Epithelial cell of proximal tubule (primary cell): ENCODE measurements around the gene IL17C. TPM values are rescaled to one million over a fixed set of nuclear protein-coding genes. Genes with fewer than 3 reads are reported as not detected.

ENCODE experiments used
- DNase-seq: peaks from one replicate; pipeline ENCODE4 v3.0.0-alpha.2; 2011; ENCODE audit warnings: low read depth
- H3K4me3 ChIP-seq: 2 replicates; pipeline ENCODE4 v1.5.1; 2011; ENCODE audit warnings: low read depth, mild to moderate bottlenecking, low read length
- total RNA-seq: library from RNA; depleted of rRNA; stranded (reverse); fragments of >200 nt; gene quantifications from 2 replicates; pipeline ENCODE4 v1.2.3, GENCODE V29; 2015
- TF ChIP-seq, protein P1 (sequence below): conservative IDR thresholded peaks from 2 replicates; pipeline ENCODE4 v1.5.1; 2012; ENCODE audit warnings: low read depth, mild to moderate bottlenecking, low read length

Gene IL17C
- total RNA-seq, 1 donor from 2014 or later: 0.17 TPM

DNA sequence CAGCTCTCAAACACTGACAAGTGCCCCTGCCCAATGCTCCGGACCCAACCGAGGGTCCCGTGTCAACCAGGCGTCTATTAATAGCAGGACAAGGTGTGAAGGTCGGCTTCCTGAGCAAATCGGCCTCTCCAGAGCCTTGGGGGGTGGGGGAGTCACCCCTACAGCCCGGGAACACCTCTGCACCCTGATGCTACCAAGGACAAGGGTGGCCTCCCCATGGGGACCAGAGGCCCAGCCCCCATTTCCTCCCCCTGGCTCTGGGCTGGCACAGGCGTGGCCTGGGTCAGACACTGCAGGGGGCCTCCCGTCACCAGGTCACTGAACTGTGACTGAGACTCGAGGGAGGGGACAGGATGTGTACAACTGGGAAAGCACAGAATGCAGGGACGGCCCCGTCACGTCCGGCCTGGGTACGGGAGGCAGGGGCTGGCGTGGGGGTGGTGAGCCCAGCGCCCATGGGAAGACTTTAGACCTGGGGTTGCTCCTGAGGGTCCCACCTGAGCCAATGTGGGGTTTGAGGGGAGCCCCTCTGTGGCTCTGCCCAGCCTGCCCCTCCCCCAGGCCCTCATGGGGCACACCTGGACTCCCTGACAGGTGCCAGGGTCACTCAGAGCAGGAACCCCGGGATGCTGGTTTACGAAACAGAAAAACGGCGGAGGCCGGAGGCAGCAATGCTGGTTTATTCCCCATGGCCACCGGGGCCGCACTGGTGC lies 13.1 kb downstream of the IL17C start:
- H3K4me3 ChIP-seq: peak overlapping the region; percentile 95
- DNase-seq: no peak
- TF ChIP-seq, protein P1, sequence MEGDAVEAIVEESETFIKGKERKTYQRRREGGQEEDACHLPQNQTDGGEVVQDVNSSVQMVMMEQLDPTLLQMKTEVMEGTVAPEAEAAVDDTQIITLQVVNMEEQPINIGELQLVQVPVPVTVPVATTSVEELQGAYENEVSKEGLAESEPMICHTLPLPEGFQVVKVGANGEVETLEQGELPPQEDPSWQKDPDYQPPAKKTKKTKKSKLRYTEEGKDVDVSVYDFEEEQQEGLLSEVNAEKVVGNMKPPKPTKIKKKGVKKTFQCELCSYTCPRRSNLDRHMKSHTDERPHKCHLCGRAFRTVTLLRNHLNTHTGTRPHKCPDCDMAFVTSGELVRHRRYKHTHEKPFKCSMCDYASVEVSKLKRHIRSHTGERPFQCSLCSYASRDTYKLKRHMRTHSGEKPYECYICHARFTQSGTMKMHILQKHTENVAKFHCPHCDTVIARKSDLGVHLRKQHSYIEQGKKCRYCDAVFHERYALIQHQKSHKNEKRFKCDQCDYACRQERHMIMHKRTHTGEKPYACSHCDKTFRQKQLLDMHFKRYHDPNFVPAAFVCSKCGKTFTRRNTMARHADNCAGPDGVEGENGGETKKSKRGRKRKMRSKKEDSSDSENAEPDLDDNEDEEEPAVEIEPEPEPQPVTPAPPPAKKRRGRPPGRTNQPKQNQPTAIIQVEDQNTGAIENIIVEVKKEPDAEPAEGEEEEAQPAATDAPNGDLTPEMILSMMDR: no peak

- TF ChIP-seq, protein P1: no peak
- no peak overlapping the region for H3K4me3 ChIP-seq
- DNase-seq: no peak
Measured at GRCh38 chr16:88651989-88652761, 13.8 kb downstream of the IL17C start.

DNA sequence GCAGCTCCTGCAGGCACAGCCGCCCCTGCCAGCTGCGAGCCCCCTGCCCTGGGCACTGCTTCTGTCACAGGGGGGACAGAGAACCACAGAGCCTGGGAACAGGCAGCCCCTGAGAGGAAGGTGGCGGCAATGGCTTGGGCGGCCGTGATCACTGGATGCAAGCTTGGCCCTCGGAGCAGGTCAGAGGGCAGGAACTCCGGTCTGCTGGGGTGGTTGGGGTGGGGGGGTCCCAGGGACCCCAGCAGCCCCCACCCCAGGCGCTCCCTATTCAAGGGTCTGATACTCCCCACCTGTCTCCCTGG lies 14.3 kb downstream of the IL17C start:
- H3K4me3 ChIP-seq: no peak overlapping the region
- TF ChIP-seq, protein P1: no peak
- DNase-seq: no peak

DNA sequence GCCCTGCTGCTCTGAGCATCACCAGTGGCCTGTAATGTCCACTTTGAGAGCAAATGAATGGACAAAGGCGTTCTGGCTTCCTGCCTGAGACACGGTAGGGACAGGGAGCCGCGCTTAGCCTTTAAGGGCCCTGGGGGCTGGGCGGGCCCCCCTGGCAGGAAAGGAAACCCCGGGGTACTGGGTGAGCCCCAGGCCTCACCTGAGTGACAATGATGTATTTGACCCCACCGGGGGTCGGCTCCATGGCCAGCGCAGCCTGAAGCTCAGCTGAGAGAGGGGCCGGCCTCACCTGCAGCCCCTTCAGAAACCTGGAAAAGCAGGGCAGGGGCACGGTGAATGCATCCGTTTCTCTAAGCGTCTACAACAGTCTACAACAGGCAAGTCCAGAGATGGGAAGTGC lies 14.7 kb downstream of the IL17C start:
- DNase-seq: no peak
- H3K4me3 ChIP-seq: no peak overlapping the region
- TF ChIP-seq, protein P1: no peak

DNA sequence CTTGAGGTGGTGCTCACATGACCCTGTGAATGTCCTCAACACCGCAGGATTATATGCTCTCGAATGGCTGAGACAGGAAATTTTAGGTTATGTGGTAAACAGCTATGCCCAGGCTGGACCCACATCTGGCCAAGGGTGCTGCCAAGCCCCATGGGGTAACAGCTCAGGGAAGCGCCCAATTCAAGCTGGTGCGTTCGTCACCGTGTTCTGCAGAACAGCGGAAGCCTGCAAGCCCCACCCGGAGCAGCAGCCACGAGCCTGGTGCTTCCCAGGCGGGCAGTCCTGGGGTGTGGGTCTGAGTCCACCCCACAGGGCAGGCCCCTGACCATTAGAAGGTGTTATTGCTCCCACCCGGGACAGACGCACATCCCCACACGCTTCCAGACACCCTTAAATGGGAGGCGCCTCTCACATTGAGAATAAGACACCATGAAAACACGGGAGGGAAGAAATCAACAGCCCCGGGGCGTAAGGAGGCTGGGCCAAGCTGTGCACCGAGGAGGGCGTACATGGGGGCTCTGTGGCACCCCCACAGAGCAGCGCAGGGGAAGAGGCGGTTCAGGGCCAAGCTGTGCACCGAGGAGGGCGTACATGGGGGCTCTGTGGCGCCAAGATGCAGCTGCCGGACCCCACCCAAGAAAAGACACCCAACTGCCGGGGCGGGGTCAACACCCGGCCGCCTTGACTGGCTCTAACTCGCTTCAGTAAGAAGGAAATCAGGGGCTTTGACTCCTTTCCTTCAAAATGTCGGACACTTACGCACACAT lies 15.4 kb downstream of the IL17C start:
- no peak overlapping the region for H3K4me3 ChIP-seq
- no peak for DNase-seq
- TF ChIP-seq, protein P1: no peak

- no peak for DNase-seq
- TF ChIP-seq, protein P1: no peak
- H3K4me3 ChIP-seq: no peak overlapping the region
Measured at GRCh38 chr16:88654363-88655052, 16.1 kb downstream of the IL17C start.
